A204.1 (cell line): ENCODE measurements around the gene MARCHF5.
"Not testable (repeated sequence)": the region's sequence is repeated elsewhere in the genome, so short reads cannot be mapped to it uniquely, and the experiment has no call there.

Source experiments
- FAIRE-seq: peaks from 2 replicates; lab custom pipeline; 2012; peaks lifted over from hg19 to GRCh38; lab: Jason Lieb, UNC

The MARCHF5 gene

GRCh38 chr10:92305133-92306072 lies 14.4 kb downstream of the MARCHF5 start:
- FAIRE-seq = no peak

- no peak for FAIRE-seq
These were observed 18.3 kb downstream of the MARCHF5 start for GRCh38 chr10:92309272-92309671.

GRCh38 chr10:92313750-92314149 lies 22.8 kb downstream of the MARCHF5 start:
- no peak for FAIRE-seq

GRCh38 chr10:92316610-92317009 lies 25.6 kb downstream of the MARCHF5 start:
- FAIRE-seq = no peak

GRCh38 chr10:92323079-92323478 lies 32.1 kb downstream of the MARCHF5 start:
- FAIRE-seq = no peak

- FAIRE-seq = no peak
These were observed 36.8 kb downstream of the MARCHF5 start for GRCh38 chr10:92327445-92328433.

- no peak for FAIRE-seq
These were observed 38.0 kb downstream of the MARCHF5 start for GRCh38 chr10:92328993-92329392.

GRCh38 chr10:92329927-92330326 lies 39.0 kb downstream of the MARCHF5 start:
- FAIRE-seq = not testable (repeated sequence)

- no peak for FAIRE-seq
These were observed 51.8 kb downstream of the MARCHF5 start for GRCh38 chr10:92342796-92343195.

- FAIRE-seq = not testable (repeated sequence)
These were observed 54.6 kb downstream of the MARCHF5 start for GRCh38 chr10:92345575-92345974.

- FAIRE-seq = not testable (repeated sequence)
These were observed 56.2 kb downstream of the MARCHF5 start for GRCh38 chr10:92347035-92347676.

- FAIRE-seq = no peak
These were observed 59.4 kb downstream of the MARCHF5 start for GRCh38 chr10:92350411-92350810.

GRCh38 chr10:92354587-92354986 lies 63.6 kb downstream of the MARCHF5 start:
- FAIRE-seq = no peak

GRCh38 chr10:92356041-92356440 lies 65.1 kb downstream of the MARCHF5 start:
- no peak for FAIRE-seq

GRCh38 chr10:92363498-92363897 lies 72.5 kb downstream of the MARCHF5 start:
- no peak for FAIRE-seq

GRCh38 chr10:92366412-92367021 lies 75.5 kb downstream of the MARCHF5 start:
- FAIRE-seq = no peak

GRCh38 chr10:92377962-92378361 lies 87.0 kb downstream of the MARCHF5 start:
- no peak for FAIRE-seq

- FAIRE-seq = no peak
These were observed 90.6 kb downstream of the MARCHF5 start for GRCh38 chr10:92381543-92381954.

GRCh38 chr10:92382631-92383030 lies 91.7 kb downstream of the MARCHF5 start:
- no peak for FAIRE-seq

- no peak for FAIRE-seq
These were observed 93.8 kb downstream of the MARCHF5 start for GRCh38 chr10:92384741-92385140.

GRCh38 chr10:92385831-92386230 lies 94.9 kb downstream of the MARCHF5 start:
- no peak for FAIRE-seq
